Superior temporal gyrus (tissue), 1 donor: ENCODE measurements around the gene ZNF440.
"Not testable (repeated sequence)": the region's sequence is repeated elsewhere in the genome, so short reads cannot be mapped to it uniquely, and the experiment has no call there.

Experiments used
- DNase-seq: peaks from one replicate; pipeline ENCODE4 v3.0.0-alpha.2; 2016; ENCODE audit errors: extremely low spot score

Gene ZNF440

DNA sequence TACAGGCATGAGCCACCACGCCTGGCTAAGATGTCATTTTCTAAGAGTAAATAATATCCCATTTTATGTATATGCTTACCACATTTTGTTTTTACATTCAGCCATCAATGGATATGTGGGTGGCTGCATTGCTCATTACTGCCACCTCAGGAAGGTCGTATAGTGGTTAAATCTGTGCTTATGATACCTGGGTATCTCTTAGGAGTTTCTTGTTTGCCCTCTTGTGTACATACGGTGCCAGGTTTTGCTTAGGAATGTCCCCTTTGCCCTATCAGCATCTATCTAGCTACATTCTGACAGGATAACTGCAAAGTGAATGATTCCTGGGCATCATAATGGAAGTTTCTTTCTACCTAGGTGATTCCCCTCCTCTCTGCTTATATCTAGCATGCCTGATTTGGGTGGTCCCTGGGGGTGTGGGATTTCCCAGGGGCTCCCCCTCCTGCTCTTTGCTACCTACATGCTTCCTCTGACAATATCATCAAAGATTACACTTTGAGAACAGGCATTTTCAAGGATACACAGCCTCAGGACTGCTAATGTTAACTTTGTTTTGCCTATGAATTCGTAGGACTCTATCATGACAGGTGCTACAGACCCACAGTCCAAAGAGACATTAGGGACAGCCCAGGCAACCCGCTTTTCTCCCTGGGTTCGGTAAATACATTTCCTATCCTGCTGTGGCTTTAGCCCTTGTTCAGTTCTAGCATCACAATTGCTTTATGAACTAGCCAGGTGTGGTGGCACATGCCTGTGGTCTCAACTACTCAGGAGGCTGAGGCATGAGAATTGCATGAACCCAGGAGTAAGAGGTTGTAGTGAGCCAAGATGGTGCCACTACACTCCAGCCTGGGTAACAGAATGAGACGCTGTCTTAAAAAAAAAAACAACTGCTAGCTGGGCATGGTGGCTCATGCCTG, 15.1 kb downstream of the ZNF440 start:
- not testable (repeated sequence) for DNase-seq

- no peak for DNase-seq
Observed at GRCh38 chr19:11832253-11832912, 18.3 kb downstream of the ZNF440 start.

GRCh38 chr19:11833541-11833940, 19.5 kb downstream of the ZNF440 start:
- DNase-seq, result no peak

GRCh38 chr19:11835626-11836066, 21.6 kb downstream of the ZNF440 start:
- not testable (repeated sequence) for DNase-seq

DNA sequence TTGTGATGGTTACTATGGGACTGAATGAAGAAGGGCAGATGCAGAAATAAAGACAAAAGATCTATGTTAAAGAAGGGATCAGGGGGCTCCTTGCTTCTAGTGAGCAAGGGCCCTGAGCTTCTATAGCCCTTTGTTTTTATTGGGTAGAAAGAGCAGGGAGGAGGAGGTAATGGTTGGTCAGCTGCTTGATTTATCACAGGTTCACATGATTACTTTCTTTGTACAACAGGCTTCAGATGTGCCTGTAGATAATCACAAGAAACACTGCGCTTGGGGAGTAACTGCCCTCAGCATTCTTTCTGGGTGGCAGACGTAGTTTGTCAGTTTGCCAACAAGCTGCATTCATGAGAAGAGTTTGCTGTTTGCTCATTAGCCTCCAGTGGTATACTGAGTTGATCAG, 29.6 kb downstream of the ZNF440 start:
- DNase-seq, result no peak

DNA sequence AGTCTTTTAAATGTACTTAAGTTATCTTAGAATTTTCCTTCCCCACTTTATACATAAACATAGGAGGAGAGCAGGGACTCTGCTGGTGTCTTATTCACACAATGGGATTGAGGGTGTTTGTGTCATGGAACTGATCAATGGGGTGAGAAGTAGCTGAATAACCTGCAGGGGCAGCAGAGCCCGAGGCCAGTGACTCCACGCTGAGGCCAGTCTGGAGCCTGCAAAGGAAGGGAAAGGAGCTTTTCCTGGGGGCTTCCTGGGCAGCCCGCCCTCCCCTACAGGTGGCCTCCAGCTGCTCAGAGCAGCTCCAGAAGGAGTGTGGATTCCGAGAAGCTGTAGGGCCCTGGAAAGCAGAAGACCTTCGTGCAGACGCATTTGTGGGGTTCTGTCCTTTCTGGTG, 33.5 kb downstream of the ZNF440 start:
- not testable (repeated sequence) for DNase-seq

GRCh38 chr19:11848200-11848593, 34.1 kb downstream of the ZNF440 start:
- DNase-seq, result no peak

DNA sequence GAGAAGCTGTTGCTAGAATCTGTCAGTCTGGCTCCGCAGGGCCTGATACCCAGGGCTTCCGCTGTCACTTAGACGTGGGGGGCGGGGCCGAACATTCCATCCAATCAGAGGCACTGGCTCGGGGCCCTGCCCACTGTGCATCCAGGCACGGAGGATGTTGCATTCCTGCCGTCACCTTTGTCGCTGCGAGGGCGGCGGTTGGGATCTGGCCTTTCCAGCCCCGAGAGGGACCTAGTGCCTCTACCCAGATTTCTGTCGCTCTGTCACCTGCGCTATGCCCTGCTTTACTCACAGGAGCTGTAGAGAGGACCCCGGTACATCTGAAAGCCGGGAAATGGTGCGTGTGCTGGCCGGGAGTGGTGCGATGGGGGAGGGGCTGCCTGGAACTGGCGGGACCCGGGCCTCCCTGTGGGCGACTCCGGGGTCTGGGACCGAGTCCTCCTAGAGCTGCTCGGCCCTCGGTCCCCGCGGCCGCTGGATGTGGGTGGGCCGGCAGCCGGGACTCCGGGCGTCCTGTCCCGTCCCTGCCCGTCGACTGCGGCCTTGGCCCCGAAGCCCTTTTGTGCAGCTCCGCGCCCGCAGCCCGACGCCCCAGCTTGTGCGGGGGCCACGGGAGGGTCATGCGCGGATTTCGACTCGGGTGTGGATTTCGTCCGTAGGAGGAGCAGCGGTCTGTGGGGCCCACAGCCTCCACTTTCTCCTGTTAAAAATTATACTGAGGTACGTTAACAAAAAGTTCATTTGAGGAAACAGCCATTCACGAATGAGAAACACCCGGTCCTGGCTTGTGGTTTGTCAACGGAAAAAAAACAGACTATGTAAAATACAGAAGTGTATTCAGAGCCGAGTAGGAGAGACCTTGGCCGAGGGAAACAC, 34.8 kb downstream of the ZNF440 start, which contains the start of gene ZNF439:
TSS of gene ZNF439 (plus strand) at position 133 of the 876 bp plus-strand sequence. CDS start at position 275, 142 bp downstream.
- DNase-seq, result peak; percentile 97

- DNase-seq, result not testable (repeated sequence)
Observed at GRCh38 chr19:11850289-11850688, 36.2 kb downstream of the ZNF440 start.

DNA sequence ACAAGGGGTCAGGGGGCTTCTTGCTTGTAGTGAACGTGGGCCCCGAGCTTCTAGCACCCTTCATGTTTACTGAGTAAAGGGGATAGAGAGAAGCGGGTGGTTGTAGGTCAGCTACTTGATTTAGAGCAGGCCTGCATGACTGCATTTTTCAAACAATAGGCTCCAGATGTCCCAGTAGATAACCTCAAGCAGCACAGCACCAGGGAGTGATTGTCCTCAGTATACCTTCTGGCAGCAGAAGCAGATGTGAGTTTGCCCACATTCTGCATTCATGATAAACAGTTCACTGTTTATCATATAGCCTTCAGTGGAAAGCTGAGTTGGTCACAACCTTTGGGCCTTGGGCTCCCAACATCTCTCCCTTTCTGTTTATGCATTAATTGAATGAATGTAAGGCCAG, 39.3 kb downstream of the ZNF440 start:
- no peak for DNase-seq

- DNase-seq, result no peak
Observed at GRCh38 chr19:11856596-11857250, 42.6 kb downstream of the ZNF440 start.

- no peak for DNase-seq
Observed at GRCh38 chr19:11860721-11861120, 46.6 kb downstream of the ZNF440 start.

GRCh38 chr19:11861301-11861700, 47.2 kb downstream of the ZNF440 start:
- DNase-seq, result no peak

GRCh38 chr19:11867766-11868165, 53.7 kb downstream of the ZNF440 start:
- DNase-seq, result not testable (repeated sequence)

DNA sequence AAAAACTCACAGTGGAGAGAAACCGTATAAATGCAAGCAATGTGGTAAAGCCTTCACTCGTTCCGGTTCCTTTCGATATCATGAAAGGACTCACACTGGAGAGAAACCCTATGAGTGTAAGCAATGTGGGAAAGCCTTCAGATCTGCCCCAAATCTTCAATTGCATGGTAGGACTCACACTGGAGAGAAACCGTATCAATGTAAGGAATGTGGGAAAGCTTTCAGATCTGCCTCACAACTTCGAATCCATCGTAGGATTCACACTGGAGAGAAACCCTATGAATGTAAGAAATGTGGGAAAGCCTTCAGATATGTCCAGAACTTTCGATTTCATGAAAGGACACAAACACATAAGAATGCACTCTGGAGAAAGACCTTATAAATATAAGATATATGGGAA, 54.1 kb downstream of the ZNF440 start:
- DNase-seq, result no peak

GRCh38 chr19:11872624-11873023, 58.6 kb downstream of the ZNF440 start:
- no peak for DNase-seq

- DNase-seq, result no peak
Observed at GRCh38 chr19:11873762-11874161, 59.7 kb downstream of the ZNF440 start.

- not testable (repeated sequence) for DNase-seq
Observed at GRCh38 chr19:11879687-11880266, 65.7 kb downstream of the ZNF440 start.

DNA sequence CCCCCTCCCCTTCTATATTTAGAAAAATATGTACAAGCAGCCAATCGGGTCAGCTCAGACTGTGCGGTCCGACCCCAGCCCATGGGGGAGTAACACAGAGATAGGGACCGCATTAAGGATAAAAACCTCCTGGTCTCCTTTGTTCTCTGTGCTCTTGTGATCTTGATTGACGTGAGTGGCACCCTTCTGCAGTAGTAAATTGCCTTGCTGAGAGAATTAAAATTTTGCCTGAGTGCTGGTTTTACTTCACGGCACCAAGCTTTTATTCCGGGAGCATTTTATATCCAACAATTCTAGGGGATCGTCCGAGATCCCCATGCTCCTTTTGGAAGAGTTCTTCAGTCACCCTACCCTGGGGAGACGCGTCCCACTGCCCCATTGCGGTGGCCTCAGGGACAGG, 66.5 kb downstream of the ZNF440 start:
- no peak for DNase-seq

- DNase-seq, result peak; percentile 80
Observed at GRCh38 chr19:11881151-11881800, 67.2 kb downstream of the ZNF440 start.
